Inferior parietal cortex (tissue), 1 donor: Measurements from ENCODE around the gene ABHD12B.
"Not testable (repeated sequence)": the region's sequence is repeated elsewhere in the genome, so short reads cannot be mapped to it uniquely, and the experiment has no call there.

Experiments
- DNase-seq: peaks from one replicate; pipeline ENCODE4 v3.0.0-alpha.2; 2016; ENCODE audit errors: extremely low spot score

ABHD12B gene

DNA sequence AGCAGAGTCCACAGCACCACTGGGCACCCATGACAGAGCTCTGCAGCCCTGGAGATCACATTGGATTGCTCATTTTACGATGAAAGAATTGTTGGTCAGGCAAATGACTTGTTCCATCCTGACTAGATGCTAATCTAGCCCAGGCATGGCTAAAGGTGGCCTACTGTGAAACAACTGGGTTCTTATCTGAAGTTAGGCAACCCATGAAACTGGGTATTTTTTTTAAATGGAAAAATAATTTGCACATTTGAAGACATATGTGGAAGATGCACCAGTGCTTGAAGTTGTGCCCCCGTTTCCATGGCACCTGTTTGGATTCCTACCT lies 64.1 kb downstream of the ABHD12B start:
- no peak for DNase-seq

DNA sequence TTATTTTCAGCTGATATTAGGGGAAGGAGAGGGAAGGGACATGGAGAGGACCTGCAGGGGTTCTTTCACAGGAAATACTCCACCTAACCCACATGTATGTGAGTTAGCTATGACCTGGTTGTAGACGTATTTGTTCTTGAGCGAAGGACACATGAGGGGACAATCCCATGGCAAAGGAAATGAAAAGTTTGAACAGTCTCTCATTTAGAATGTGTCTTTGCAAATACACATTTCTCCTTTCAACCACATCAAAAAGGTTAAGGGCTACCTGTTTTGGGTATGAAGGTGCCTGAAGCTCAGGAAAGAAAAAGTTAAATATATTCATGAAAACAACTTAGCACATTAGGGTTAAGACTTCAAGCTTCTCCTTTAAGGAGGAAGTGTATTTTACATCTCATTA lies 65.0 kb downstream of the ABHD12B start:
- no peak for DNase-seq

GRCh38 chr14:50937325-50937724 lies 65.5 kb downstream of the ABHD12B start:
- no peak for DNase-seq

- DNase-seq = no peak
These were observed 65.9 kb downstream of the ABHD12B start for GRCh38 chr14:50937800-50938199.

DNA sequence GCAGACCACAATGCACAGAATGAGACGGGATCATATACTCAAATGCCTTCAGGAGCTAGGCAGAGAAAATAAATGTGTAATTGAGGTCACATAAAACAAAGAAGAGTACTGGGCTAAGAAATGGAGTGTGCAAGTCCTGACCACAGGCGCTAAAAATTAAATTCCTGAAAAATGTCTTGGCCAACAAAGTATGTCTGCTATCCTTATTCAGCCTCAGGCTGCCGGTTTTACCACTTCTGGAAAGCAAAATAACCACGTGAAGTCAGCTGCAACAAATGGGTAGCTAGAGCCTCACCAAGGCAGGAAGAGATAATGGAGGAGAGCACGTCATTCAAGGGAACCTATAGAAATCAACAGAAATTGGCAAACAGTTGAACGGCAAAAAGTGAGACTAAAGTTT lies 69.3 kb downstream of the ABHD12B start:
- DNase-seq = no peak

DNA sequence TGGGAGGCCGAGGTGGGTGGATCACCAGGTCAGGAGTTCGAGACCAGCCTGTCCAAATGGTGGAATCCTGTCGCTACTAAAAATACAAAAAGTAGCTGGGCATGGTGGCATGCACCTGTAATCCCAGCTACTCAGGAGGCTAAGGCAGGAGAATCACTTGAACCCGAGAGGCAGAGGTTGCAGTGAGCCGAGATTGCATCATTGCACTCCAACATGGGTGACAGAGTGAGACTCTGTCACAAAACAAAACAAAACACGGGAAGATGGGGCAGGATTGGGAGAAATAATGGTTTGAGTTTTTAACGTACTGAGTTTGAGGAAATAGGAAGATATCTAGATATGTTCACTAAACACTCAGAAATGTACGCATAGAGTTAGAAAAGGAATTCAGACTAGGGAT lies 69.8 kb downstream of the ABHD12B start:
- DNase-seq = not testable (repeated sequence)

DNA sequence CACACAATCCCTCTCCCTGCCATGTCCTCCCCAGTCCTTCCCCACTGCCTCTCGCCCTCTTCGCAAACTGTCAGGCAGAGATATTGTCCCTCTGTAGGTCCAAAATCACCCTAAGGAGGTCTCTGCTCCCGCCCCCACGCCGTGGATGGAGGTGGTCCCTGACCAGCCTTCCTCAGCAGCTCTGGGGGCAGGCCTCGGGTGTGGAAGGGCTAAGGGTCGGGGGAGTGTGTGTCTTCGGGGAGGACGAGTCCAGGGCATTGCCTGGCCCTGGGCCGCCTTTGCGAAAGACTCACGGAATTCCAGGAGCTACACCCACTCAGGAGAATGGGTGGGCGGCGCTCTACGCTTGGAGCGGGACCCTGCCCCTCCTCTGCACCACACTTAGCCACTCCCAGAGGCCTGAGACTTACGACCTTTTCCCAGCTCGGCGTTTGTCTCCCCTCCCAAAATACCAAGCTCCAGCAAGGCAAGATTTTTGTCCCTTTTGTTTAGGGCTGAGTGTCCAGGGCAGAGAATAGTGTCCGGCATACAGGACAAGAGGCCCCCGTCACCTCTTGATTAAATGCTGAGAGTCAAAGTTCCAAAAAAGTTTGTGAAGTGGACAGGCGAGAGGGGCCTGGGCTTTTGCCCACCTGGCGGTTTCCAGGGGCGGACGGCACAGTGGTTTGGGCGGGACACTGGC lies 71.5 kb downstream of the ABHD12B start:
- DNase-seq = no peak

DNA sequence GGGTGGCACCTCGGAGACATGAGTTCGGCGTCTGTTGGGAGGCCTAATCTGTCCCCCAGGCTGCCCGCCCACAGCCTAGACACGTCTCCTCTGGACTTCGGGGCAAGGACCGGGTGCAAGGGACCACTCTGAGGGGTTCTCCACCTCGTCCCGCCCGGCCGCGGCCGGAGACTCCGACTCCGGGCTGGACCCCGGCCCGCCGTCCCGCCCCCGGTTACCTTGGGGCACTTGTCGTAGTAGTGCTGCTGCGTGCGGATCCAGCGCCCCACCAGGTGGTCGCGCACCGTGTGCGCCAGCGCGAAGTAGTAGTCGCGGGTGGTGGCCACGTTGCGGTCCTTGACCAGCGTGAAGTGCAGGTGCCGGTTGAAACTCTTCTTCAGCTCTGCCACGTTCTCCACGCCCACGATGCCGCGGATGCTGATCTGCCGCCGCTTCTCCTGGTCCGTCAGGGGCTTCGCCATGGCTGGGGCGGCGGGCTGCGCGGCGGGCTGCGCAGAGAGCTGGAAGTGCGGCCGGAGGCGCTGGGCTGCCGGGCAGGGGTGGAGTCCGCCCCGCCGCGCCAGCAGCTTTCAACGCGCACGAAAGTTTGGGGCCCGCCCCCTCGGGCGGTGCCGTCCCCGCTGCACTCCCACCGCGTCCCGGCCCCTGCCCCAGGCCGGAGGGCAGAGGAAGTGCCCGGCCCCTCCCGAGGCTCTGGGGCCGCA lies 72.2 kb downstream of the ABHD12B start, which contains the start of gene PYGL:
PYGL (minus strand) TSS at position 541 of the 704 bp plus-strand sequence; CDS start at position 461, 80 bp downstream.
- no peak for DNase-seq

- no peak for DNase-seq
These were observed 73.0 kb downstream of the ABHD12B start for GRCh38 chr14:50944647-50945413.

GRCh38 chr14:50946234-50946935 lies 74.5 kb downstream of the ABHD12B start:
- no peak for DNase-seq

- DNase-seq = no peak
These were observed 75.6 kb downstream of the ABHD12B start for GRCh38 chr14:50947446-50947845.

DNA sequence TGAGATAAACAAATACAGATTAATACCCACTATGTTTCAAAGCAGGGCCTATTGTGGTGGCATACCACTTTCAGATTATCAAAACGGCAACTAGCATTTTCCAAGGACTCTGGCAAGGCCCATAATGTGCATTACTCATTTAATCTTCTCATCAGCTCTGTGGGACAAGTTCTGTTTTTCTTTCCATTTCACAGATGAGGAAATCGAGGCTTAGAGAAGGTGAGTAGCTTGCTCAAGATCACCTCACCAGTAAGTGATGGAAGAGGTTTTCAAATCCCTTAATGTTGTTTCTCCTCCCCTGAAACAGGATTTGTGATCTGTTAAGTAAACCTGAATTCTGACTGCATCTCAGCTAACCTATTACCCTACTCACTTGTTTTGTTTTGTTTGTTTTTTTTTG lies 76.4 kb downstream of the ABHD12B start:
- no peak for DNase-seq

GRCh38 chr14:50951032-50951431 lies 79.2 kb downstream of the ABHD12B start:
- no peak for DNase-seq

DNA sequence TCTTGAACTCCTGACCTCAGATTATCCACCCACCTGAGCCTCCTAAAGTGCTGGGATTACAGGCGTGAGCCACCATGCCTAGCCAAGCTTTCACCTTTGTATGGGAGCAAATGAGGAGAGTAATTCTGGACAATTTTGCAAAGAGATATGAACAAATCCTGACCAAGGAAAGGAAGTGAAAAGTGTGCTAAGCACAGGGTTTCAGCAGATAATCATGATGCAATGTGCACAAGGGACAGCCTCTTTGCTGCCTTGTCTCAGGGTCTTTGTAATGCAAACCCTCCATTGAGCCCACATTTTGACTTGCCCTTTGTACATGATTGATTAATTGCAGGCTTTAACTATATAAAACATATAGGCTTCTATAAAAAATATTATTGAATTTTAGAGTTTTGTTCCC lies 81.6 kb downstream of the ABHD12B start:
- DNase-seq = no peak
